ENCODE data around the gene RSPH1.

DNA sequence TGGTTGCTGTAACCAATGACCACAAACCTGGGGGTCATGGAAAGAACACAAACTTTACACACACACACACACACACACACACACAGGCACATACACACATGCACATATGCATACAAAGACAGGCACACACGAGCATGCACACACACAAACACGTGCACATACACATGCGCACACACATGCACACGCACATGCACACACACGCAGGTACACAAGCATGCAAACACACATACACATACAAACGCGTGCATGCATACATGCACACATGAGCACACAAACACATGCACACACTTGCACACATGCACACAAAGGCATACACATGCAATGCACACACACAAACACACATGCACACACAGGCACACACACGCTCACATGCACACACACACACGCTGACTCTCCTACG is 48.3 kb downstream of the RSPH1 start:
- TF ChIP-seq CTCF (IDR thresholded peaks at IDR 0.05) (no peak), POLR2A (IDR thresholded peaks at IDR 0.05) (no peak)
